CD1c-positive myeloid dendritic cell (primary cell): ENCODE data around the gene RNF212.

Source experiments
- DNase-seq: peaks from one replicate; pipeline ENCODE4 v3.0.0-alpha.2; 2016; ENCODE audit errors: extremely low spot score

RNF212 gene

GRCh38 chr4:1036095-1036494, 77.3 kb downstream of the RNF212 start:
- DNase-seq, result no peak

- no peak for DNase-seq
Observed at GRCh38 chr4:1035510-1035909, 77.9 kb downstream of the RNF212 start.

GRCh38 chr4:1033840-1034551, 79.4 kb downstream of the RNF212 start:
- no peak for DNase-seq

- DNase-seq, result no peak
Observed at GRCh38 chr4:1032861-1033260, 80.5 kb downstream of the RNF212 start.

GRCh38 chr4:1031956-1032795, 81.2 kb downstream of the RNF212 start:
- no peak for DNase-seq

- DNase-seq, result no peak
Observed at GRCh38 chr4:1031346-1031745, 82.0 kb downstream of the RNF212 start.

GRCh38 chr4:1030559-1030958, 82.8 kb downstream of the RNF212 start:
- DNase-seq, result no peak

- no peak for DNase-seq
Observed at GRCh38 chr4:1030031-1030430, 83.3 kb downstream of the RNF212 start.

GRCh38 chr4:1029529-1029928, 83.8 kb downstream of the RNF212 start:
- no peak for DNase-seq

- DNase-seq, result no peak
Observed at GRCh38 chr4:1028574-1029220, 84.7 kb downstream of the RNF212 start.

- no peak for DNase-seq
Observed at GRCh38 chr4:1027915-1028238, 85.5 kb downstream of the RNF212 start.

- no peak for DNase-seq
Observed at GRCh38 chr4:1027219-1027914, 86.0 kb downstream of the RNF212 start.

- DNase-seq, result peak; percentile 27
Observed at GRCh38 chr4:1026115-1026514, 87.2 kb downstream of the RNF212 start.

- DNase-seq, result no peak
Observed at GRCh38 chr4:1024882-1025545, 88.3 kb downstream of the RNF212 start.

- DNase-seq, result no peak
Observed at GRCh38 chr4:1023895-1024740, 89.2 kb downstream of the RNF212 start.

GRCh38 chr4:1023075-1023640, 90.2 kb downstream of the RNF212 start:
- DNase-seq, result no peak

GRCh38 chr4:1022739-1023066, 90.7 kb downstream of the RNF212 start:
- no peak for DNase-seq

- DNase-seq, result no peak
Observed at GRCh38 chr4:1022051-1022738, 91.2 kb downstream of the RNF212 start.
